Esophagus muscularis mucosa (tissue), 4 donors: ENCODE results near the gene ARL14. TPM values are rescaled to one million over a fixed set of nuclear protein-coding genes. Genes with fewer than 3 reads are reported as not detected.

Experiments used
- DNase-seq: peaks from one replicate; pipeline ENCODE4 v3.0.0-alpha.2; 2017; ENCODE audit errors: extremely low spot score
- H3K27ac ChIP-seq, 4 donors: fragments of 200-600 bp; sonication (generic); replicated peaks in 1 of 4; 1 replicate in 3 of 4; 2 replicates in 1 of 4; pipeline ENCODE4 v1.5.1; 2016 to 2019; ENCODE audit warnings: mild to moderate bottlenecking in 1 of 4
- H3K27me3 ChIP-seq, 4 donors: fragments of 200-600 bp; sonication (generic); one replicate each; pipeline versions ENCODE4 v1.5.1 to v1.6.0; 2016 to 2019
- H3K36me3 ChIP-seq, 4 donors: fragments of 200-600 bp; sonication (generic); one replicate each; pipeline ENCODE4 v1.5.1; 2016 to 2019
- H3K4me1 ChIP-seq, 4 donors: fragments of 200-600 bp; sonication (generic); one replicate each; pipeline ENCODE4 v1.5.1; 2016 to 2019
- H3K4me3 ChIP-seq, 4 donors: fragments of 200-600 bp; sonication (generic); 1 replicate in 2 of 4; 2 replicates in 2 of 4; pipeline ENCODE4 v1.5.1; 2016 to 2019; ENCODE audit warnings: mild to moderate bottlenecking in 4 of 4, moderate library complexity in 1 of 4
- H3K9me3 ChIP-seq, 4 donors: fragments of 200-600 bp; sonication (generic); 1 replicate in 3 of 4; 2 replicates in 1 of 4; pipeline ENCODE4 v1.5.1; 2016 to 2019
- CTCF ChIP-seq, 3 experiments: fragments of 200-600 bp in 2 of 3; fragments of 450-650 bp in 1 of 3; sonication (generic) in 2 of 3; IDR thresholded peaks; one replicate each; pipeline ENCODE4 v1.5.1; 2017 to 2019; ENCODE audit warnings: antibody characterized with exemption in 3 of 3, mild to moderate bottlenecking in 2 of 3, moderate library complexity in 1 of 3
- EP300 ChIP-seq: sonication (generic); formaldehyde crosslinking; IDR thresholded peaks from one replicate; pipeline ENCODE4 v1.6.1; 2017; ENCODE audit warnings: antibody characterized with exemption
- POLR2A ChIP-seq: fragments of 450-650 bp; IDR thresholded peaks from one replicate; pipeline ENCODE4 v1.6.1; 2017; ENCODE audit warnings: antibody characterized with exemption, moderate library complexity, mild to moderate bottlenecking, low read depth
- POLR2AphosphoS5 ChIP-seq, 2 donors: sonication (generic); formaldehyde crosslinking; IDR thresholded peaks; one replicate each; pipeline ENCODE4 v1.6.1; 2017; ENCODE audit warnings: antibody characterized with exemption in 2 of 2
- WGBS: methylation state at CpG from one replicate; pipeline ENCODE4 v1.1.5; 2018; 5-methylcytosine and 5-hydroxymethylcytosine counted together
- intact Hi-C: fragments of 100-400 bp; cut with DNase I; formaldehyde crosslinking; loops from one replicate; pipeline ENCODE4 v1.15.1; 2023
- total RNA-seq, 4 donors: library from RNA; depleted of rRNA; stranded (reverse); fragments of >200 nt; gene quantifications; one replicate each; pipeline versions ENCODE4 v1.1.0 to v1.2.1, GENCODE V29; 2016

Gene ARL14
- total RNA-seq, 4 donors from 2014 or later: not detected

- WGBS: 41% methylated on average over 2 of the region's 2 CpGs
- intact Hi-C loops: no loop called here
- no peak for DNase-seq
- no peak for TF ChIP-seq CTCF (IDR thresholded peaks at IDR 0.05)
- TF ChIP-seq POLR2AphosphoS5 (IDR thresholded peaks at IDR 0.05): no peak
- no peak for TF ChIP-seq EP300
- no peak for TF ChIP-seq POLR2A
- H3K9me3 ChIP-seq: no peaks in the 10 kb centered on the region
- H3K4me1 ChIP-seq: no peaks in the 10 kb centered on the region
- no peaks in the 10 kb centered on the region for H3K27me3 ChIP-seq
- H3K36me3 ChIP-seq: no peaks in the 10 kb centered on the region
- H3K4me3 ChIP-seq: no peak overlapping the region
- H3K27ac ChIP-seq: no peak overlapping the region
These were observed 16.2 kb downstream of the ARL14 start for GRCh38 chr3:160693191-160693590.

- Histone ChIP-seq H3K4me1 (no peaks in the 10 kb centered on the region), H3K4me3 (no peak overlapping the region), H3K27ac (no peak overlapping the region), H3K27me3 (no peaks in the 10 kb centered on the region), H3K36me3 (no peaks in the 10 kb centered on the region), H3K9me3 (no peaks in the 10 kb centered on the region)
- TF ChIP-seq POLR2A (no peak), EP300 (no peak), CTCF (IDR thresholded peaks at IDR 0.05) (no peak), POLR2AphosphoS5 (IDR thresholded peaks at IDR 0.05) (no peak)
- 91% methylated on average over 3 of the region's 3 CpGs for WGBS
- intact Hi-C loops: no loop called here
- no peak for DNase-seq
These were observed 17.4 kb downstream of the ARL14 start for GRCh38 chr3:160694345-160694744.

- DNase-seq: no peak
- TF ChIP-seq POLR2AphosphoS5 (IDR thresholded peaks at IDR 0.05) (no peak), CTCF (IDR thresholded peaks at IDR 0.05) (no peak), POLR2A (no peak), EP300 (no peak)
- Histone ChIP-seq H3K27me3 (no peaks in the 10 kb centered on the region), H3K36me3 (no peaks in the 10 kb centered on the region), H3K4me1 (no peaks in the 10 kb centered on the region), H3K27ac (no peak overlapping the region), H3K4me3 (no peak overlapping the region), H3K9me3 (no peaks in the 10 kb centered on the region)
- 85% methylated on average over 8 of the region's 8 CpGs for WGBS
- intact Hi-C loops: no loop called here
These were observed 18.0 kb downstream of the ARL14 start for GRCh38 chr3:160695003-160695402.

GRCh38 chr3:160695915-160696327 lies 19.0 kb downstream of the ARL14 start:
- Histone ChIP-seq H3K4me3 (no peak overlapping the region), H3K36me3 (no peaks in the 10 kb centered on the region), H3K9me3 (no peaks in the 10 kb centered on the region), H3K27me3 (no peaks in the 10 kb centered on the region), H3K27ac (no peak overlapping the region), H3K4me1 (no peaks in the 10 kb centered on the region)
- DNase-seq: no peak
- WGBS: 71% methylated on average over 2 of the region's 2 CpGs
- intact Hi-C loops: no loop called here
- no peak for TF ChIP-seq EP300
- no peak for TF ChIP-seq CTCF (IDR thresholded peaks at IDR 0.05)
- no peak for TF ChIP-seq POLR2A
- no peak for TF ChIP-seq POLR2AphosphoS5 (IDR thresholded peaks at IDR 0.05)

- no peak overlapping the region for H3K4me3 ChIP-seq
- no peaks in the 10 kb centered on the region for H3K9me3 ChIP-seq
- no peak for DNase-seq
- no peaks in the 10 kb centered on the region for H3K27me3 ChIP-seq
- H3K36me3 ChIP-seq: no peaks in the 10 kb centered on the region
- TF ChIP-seq EP300: no peak
- TF ChIP-seq POLR2AphosphoS5 (IDR thresholded peaks at IDR 0.05): no peak
- TF ChIP-seq POLR2A: no peak
- TF ChIP-seq CTCF (IDR thresholded peaks at IDR 0.05): no peak
- H3K4me1 ChIP-seq: no peaks in the 10 kb centered on the region
- H3K27ac ChIP-seq: no peak overlapping the region
- intact Hi-C loops: no loop called here
- 92% methylated on average over 1 of the region's 1 CpG for WGBS
These were observed 20.8 kb downstream of the ARL14 start for GRCh38 chr3:160697637-160698380.
